HL-60 (cell line): ENCODE results near the gene ARIH1.

ENCODE experiments used
- CTCF ChIP-seq: IDR thresholded peaks from one replicate; pipeline ENCODE4 v1.5.1; 2011; ENCODE audit warnings: low read length, control low read depth, inconsistent platforms; ENCODE audit not compliant: insufficient read depth
- TF ChIP-seq, protein P1 (sequence below): IDR thresholded peaks from 2 replicates; pipeline ENCODE4 v1.6.1; 2012; ENCODE audit warnings: low read depth; ENCODE audit not compliant: insufficient replicate concordance

GRCh38 chr15:72492733-72493132 is 18.6 kb downstream of the ARIH1 start:
- no peak for TF ChIP-seq CTCF
- TF ChIP-seq, protein P1, sequence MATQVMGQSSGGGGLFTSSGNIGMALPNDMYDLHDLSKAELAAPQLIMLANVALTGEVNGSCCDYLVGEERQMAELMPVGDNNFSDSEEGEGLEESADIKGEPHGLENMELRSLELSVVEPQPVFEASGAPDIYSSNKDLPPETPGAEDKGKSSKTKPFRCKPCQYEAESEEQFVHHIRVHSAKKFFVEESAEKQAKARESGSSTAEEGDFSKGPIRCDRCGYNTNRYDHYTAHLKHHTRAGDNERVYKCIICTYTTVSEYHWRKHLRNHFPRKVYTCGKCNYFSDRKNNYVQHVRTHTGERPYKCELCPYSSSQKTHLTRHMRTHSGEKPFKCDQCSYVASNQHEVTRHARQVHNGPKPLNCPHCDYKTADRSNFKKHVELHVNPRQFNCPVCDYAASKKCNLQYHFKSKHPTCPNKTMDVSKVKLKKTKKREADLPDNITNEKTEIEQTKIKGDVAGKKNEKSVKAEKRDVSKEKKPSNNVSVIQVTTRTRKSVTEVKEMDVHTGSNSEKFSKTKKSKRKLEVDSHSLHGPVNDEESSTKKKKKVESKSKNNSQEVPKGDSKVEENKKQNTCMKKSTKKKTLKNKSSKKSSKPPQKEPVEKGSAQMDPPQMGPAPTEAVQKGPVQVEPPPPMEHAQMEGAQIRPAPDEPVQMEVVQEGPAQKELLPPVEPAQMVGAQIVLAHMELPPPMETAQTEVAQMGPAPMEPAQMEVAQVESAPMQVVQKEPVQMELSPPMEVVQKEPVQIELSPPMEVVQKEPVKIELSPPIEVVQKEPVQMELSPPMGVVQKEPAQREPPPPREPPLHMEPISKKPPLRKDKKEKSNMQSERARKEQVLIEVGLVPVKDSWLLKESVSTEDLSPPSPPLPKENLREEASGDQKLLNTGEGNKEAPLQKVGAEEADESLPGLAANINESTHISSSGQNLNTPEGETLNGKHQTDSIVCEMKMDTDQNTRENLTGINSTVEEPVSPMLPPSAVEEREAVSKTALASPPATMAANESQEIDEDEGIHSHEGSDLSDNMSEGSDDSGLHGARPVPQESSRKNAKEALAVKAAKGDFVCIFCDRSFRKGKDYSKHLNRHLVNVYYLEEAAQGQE = no peak
